HG03378 (cell line): Measurements from ENCODE around the gene POLA2.
"Not testable (repeated sequence)": the region's sequence is repeated elsewhere in the genome, so short reads cannot be mapped to it uniquely, and the experiment has no call there.

Experiments used
- ATAC-seq: cut with Tn5 transposase; IDR thresholded peaks from one replicate; pipeline ENCODE4 v1.9.1; 2021; ENCODE audit warnings: mild to moderate bottlenecking, moderate library complexity; ENCODE audit not compliant: unreplicated experiment

Gene POLA2, protein sequence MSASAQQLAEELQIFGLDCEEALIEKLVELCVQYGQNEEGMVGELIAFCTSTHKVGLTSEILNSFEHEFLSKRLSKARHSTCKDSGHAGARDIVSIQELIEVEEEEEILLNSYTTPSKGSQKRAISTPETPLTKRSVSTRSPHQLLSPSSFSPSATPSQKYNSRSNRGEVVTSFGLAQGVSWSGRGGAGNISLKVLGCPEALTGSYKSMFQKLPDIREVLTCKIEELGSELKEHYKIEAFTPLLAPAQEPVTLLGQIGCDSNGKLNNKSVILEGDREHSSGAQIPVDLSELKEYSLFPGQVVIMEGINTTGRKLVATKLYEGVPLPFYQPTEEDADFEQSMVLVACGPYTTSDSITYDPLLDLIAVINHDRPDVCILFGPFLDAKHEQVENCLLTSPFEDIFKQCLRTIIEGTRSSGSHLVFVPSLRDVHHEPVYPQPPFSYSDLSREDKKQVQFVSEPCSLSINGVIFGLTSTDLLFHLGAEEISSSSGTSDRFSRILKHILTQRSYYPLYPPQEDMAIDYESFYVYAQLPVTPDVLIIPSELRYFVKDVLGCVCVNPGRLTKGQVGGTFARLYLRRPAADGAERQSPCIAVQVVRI

DNA sequence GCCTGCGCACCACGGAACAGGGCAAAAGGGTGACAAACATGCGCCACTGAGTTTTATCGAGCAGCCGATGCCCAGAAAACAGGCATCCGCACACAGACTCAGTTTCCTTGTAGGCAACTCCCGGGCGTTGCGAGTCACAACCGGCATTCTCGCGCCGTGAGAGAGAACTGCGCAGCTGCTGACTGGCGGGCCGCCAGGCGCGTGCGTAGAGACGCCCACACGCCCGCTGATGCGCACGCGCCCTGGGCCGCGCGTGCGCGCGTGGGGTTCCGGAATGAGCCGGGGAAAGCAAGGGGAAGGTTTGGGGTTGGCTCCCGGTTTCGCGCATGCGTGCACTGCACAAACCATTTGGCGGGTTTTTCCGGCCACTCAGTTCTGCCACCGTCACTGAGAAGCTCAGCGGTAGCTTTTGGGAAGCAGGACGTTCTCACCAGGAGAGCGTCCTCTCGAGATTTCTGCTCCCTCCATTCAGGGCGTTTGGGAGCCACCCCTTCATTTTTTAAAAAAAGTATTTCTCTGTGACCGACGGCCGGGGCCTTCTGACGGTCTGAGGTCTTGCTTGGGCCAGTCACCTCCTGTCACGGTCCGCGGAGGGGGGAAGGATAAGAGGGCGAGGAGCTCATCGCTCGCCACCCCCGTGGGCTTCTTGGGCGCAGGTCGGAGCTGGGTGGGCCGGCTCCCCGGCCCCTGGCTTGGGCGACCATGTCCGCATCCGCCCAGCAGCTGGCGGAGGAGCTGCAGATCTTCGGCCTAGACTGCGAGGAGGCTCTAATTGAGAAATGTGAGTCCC lies at the start of gene POLA2:
Gene POLA2, plus strand, starts transcription at position 372 of the 790 bp plus-strand sequence. Its CDS starts 331 bp downstream, at position 703.
- peak; percentile 79 for ATAC-seq

- no peak for ATAC-seq
Observed at GRCh38 chr11:65212226-65212801, 49.4 kb upstream of the POLA2 start.

DNA sequence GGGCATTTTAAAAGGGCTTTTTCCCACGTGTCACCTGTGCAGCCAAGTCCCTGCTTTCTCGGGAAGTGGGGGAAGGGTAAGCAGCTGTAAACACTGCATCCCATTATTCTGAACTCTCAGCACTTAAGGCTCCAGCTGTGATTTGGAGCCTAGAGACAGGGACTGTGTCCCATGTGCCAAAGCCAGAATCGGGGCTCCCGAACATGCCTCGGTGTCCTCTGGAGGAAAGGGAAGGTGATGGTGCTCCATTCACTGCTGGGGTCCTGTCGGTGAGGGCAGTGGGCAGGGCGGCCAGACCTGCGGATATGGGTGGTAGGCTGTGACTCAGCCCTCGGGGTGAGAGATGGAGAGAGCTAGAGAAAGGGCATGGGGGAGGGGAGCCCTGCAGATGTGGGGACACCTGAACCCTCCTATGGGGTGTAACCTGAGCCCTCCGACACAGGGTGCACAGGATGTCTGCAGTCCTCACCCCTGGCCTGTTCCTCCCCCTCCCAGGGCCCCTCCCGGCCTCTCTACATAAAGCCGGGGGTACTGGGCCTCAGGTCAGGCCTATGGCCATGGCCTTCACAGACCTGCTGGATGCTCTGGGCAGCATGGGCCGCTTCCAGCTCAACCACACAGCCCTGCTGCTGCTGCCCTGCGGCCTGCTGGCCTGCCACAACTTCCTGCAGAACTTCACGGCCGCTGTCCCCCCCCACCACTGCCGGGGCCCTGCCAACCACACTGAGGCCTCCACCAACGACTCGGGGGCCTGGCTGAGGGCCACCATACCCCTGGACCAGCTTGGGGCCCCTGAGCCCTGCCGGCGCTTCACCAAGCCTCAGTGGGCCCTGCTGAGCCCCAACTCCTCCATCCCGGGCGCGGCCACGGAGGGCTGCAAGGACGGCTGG lies 48.2 kb upstream of the POLA2 start:
- ATAC-seq, result no peak

DNA sequence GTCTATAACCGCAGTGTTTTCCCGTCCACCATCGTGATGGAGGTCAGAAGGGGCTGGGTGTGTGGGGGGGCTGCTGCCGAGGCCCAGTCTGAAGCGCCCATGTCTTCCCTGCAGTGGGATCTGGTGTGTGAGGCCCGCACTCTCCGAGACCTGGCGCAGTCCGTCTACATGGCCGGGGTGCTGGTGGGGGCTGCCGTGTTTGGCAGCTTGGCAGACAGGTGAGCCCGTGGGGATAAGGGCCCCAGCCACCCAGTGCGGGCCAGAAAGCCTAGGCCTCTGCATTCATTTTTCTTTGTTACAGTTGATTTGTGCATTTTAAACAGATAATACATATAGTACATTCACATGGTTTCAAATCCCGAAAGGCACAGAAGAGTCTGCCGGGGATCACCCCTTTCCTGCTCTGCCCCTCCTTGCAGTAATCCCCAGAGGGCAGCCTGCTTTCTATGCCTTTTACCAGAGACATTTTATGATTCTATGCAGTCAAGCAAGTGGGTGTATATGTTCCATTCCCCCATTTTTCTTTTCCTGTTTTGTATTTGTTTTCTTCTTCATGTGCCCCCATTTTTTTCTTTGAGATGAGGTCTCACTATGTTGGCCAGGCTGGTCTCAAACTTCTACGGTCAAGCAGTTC lies 47.4 kb upstream of the POLA2 start:
- ATAC-seq, result no peak

- no peak for ATAC-seq
Observed at GRCh38 chr11:65215441-65216076, 46.2 kb upstream of the POLA2 start.

GRCh38 chr11:65216830-65217229 lies 44.9 kb upstream of the POLA2 start:
- ATAC-seq, result no peak

DNA sequence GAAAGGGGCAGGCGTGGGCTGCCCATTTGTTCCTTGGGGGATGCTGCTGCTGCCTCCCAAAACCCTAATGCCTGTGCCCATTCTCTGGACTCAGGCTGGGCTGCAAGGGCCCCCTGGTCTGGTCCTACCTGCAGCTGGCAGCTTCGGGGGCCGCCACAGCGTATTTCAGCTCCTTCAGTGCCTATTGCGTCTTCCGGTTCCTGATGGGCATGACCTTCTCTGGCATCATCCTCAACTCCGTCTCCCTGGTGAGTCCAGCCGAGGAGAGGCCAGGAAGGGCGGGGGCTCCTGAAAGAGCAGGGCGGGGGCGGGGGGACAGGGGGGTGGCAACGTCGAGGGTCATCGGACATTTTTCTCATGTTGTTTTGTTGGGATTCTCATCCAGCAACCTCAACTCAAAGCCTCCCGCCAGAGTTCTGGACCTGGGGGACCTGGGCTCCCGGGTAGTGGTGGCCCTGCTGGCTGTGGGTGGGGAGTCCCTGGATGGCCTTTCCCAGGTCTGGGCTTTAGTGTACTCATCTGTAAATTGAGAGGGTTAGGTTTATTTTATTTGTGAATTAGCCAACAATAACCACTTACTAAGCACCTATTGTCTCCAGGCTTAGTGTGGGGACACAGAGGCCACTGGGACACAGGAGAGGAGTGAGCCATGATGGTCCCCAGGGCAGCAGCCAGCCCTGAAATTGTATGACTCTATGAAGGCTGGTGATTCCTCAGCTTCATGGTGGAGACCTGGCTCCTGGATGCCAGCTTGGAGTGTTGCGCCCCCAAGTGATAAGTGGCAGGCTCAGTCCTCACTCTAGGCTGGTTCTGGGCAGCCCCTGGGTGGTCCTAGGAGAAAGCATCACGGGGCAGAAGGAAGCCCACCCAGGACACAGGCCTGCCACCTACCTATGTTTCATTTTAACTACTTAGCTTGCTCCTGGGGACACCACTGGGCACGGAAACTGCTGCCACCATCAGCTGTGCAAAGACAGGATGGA lies 44.0 kb upstream of the POLA2 start:
- ATAC-seq, result no peak

DNA sequence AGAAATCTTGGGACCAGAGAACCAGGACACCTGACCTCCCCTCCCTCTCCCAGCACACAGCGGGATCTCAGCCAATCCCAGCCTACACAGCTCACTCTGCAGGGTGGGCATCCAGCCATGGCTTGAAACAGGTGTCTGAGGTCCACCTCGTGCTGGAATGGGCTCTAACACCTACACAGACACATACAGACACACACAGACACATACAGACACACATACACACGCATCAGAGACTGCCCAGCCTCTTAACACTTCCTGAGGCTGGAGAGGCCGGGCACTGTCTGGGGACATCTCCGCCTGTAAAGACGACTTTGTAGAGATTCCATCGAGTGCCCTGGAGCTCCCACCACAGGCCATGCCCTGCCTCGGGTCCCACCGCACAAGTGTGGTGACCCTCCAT lies 43.3 kb upstream of the POLA2 start:
- no peak for ATAC-seq

DNA sequence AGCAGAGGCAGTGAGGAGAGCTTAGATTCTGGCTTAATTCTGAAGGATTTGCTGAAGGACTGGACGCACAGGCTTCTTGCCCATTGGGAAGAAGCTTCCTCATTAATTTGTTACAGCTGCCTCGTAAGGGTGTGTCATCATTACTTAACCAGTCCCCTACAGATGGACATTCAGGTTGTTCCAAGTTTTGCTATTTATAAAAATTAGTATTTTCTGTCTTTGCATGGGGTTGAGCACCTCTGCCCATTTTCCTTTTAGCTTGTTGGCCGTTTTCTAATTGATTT lies 41.9 kb upstream of the POLA2 start:
- ATAC-seq, result no peak

GRCh38 chr11:65221026-65221425 lies 40.7 kb upstream of the POLA2 start:
- ATAC-seq, result no peak

DNA sequence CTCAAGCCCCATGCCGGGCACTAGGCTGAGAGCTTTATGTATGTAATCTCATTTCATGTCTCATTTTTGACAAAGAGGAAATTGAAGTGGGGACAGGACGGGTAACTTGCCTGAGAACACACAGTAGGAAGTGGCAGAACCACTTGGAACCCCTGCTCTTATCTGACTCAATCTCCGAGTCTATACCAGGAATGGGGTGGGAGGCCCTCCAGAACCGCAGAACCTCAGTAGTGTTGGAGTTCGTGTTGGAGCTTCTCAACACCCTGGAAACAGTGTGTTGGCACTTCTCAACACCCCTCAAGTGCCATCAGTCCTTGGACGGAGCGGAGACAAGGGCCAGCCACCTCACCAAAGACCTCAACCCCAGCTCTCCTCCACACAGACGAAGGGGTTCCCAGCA lies 38.8 kb upstream of the POLA2 start:
- no peak for ATAC-seq

DNA sequence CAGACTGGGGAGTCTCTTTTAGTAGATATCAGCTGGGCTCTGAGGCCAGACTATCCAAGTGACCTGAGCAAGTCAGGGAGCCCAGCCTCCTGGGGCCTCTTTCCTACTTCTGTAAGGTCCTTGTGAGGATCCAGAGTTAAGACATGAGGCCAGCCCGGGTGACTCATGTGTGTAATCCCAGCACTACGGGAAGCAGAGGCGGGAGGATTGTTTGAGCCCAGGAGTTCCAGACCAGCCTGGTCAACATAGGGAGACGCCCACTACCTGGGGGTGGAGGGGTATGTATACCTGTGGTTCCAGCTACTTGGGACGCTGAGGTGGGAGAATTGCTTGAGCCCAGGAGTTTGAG lies 36.9 kb upstream of the POLA2 start:
- ATAC-seq, result no peak

- no peak for ATAC-seq
Observed at GRCh38 chr11:65225279-65226102, 36.3 kb upstream of the POLA2 start.

GRCh38 chr11:65226103-65226442 lies 35.7 kb upstream of the POLA2 start:
- no peak for ATAC-seq

- no peak for ATAC-seq
Observed at GRCh38 chr11:65227879-65228278, 33.9 kb upstream of the POLA2 start.

DNA sequence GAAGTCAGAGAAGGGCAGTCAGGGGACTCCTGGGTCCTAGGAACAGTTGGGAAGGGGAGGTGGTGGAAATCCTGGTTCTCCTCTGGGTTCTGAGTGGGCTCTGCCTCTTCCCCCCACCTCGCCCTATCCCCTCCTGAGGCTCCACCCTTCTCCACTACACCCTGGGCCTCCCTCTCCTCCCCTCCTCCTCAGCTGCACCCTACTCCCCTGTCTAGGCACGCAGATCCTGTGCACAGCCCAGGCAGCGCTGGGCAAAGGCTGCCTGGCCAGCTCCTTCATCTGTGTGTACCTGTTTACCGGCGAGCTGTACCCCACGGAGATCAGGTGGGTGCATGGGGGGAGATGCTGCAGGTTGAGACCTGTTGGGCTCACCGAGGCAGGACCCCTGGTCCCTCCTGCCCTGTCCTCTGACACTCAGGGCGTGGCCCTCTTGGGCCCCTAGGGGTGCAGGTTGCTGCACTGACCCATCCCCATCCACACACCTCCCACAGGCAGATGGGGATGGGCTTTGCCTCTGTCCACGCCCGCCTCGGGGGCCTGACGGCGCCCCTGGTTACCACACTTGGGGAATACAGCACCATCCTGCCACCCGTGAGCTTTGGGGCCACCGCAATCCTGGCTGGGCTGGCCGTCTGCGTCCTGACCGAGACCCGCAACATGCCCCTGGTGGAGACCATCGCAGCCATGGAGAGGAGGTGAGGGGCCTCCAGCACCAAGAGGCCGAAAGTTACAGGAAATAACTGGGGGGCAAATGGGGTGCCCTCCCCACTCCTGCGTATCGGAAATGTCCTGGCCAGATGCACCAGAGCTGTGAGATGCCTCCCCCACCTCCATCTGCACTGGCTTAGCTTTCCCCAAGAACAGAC lies 25.3 kb upstream of the POLA2 start:
- no peak for ATAC-seq

DNA sequence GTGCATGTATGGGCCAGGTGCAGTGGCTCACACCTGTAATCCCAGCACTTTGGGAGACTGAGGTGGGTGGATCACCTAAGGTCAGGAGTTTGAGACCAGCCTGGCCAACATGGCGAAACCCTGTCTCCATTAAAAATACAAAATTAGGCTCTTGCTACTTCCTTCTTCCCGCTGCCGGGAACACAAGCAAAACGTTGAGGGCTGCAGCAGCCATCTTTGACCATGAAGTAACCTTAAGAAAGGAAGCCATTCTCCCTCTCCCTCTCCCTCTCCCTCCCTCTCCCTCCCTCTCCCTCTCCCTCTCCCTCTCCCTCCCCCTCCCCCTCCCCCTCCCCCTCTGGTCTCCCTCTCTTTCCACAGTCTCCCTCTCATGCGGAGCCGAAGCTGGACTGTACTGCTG lies 23.5 kb upstream of the POLA2 start:
- ATAC-seq, result not testable (repeated sequence)
